MCF 10A (cell line): ENCODE measurements around the gene U2AF2. TPM values are rescaled to one million over a fixed set of nuclear protein-coding genes. Genes with fewer than 3 reads are reported as not detected.

ENCODE experiments used
- BruUV-seq: library from RNA; stranded (reverse); fragments of 400-500 nt; replicated peaks from 2 replicates; lab custom pipeline; 2021; lab: Mats Ljungman, UMichigan
- CTCF ChIA-PET: fragments of 300-600 bp; sonication (Branson Sonifier 250); formaldehyde crosslinking; extraction: SDS; loops from one replicate; lab custom pipeline; 2021; ENCODE audit warnings: antibody characterized with exemption, inconsistent platforms; lab: Yijun Ruan, JAX
- POLR2A ChIA-PET: fragments of 300-600, 350-650 bp; sonication (Branson Sonifier 250); formaldehyde crosslinking; extraction: SDS; loops from one replicate; lab custom pipeline; 2020; ENCODE audit warnings: antibody characterized with exemption, inconsistent platforms; lab: Yijun Ruan, JAX
- DNase-seq: peaks from one replicate; pipeline ENCODE4 v3.0.0-alpha.2; 2018; ENCODE audit not compliant: unreplicated experiment
- H3K27ac Mint-ChIP-seq: one replicate; pipeline ENCODE4 v1.8.0; 2022; ENCODE audit warnings: mild to moderate bottlenecking, low read depth, mixed read lengths; ENCODE audit not compliant: unreplicated experiment
- H3K27me3 Mint-ChIP-seq: one replicate; pipeline ENCODE4 v1.8.0; 2022; ENCODE audit warnings: mixed read lengths; ENCODE audit not compliant: insufficient read depth, unreplicated experiment
- H3K36me3 Mint-ChIP-seq: one replicate; pipeline ENCODE4 v1.8.0; 2022; ENCODE audit warnings: mild to moderate bottlenecking, moderate library complexity, mixed read lengths; ENCODE audit not compliant: insufficient read depth, unreplicated experiment
- H3K4me1 Mint-ChIP-seq: one replicate; pipeline ENCODE4 v1.8.0; 2022; ENCODE audit warnings: mixed read lengths; ENCODE audit not compliant: insufficient read depth, unreplicated experiment
- H3K4me3 Mint-ChIP-seq: one replicate; pipeline ENCODE4 v1.8.0; 2022; ENCODE audit warnings: mild to moderate bottlenecking, moderate library complexity, mixed read lengths; ENCODE audit not compliant: unreplicated experiment
- H3K9me3 Mint-ChIP-seq: one replicate; pipeline ENCODE4 v1.8.0; 2022; ENCODE audit warnings: mixed read lengths; ENCODE audit not compliant: unreplicated experiment
- CTCF ChIP-seq: fragments of 200-600 bp; IDR thresholded peaks from one replicate; pipeline ENCODE4 v1.8.0; 2022; ENCODE audit warnings: antibody characterized with exemption, mild to moderate bottlenecking; ENCODE audit not compliant: unreplicated experiment
- intact Hi-C: fragments of 100-400 bp; cut with micrococcal nuclease; formaldehyde crosslinking; loops from 2 replicates; pipeline ENCODE4 v1.14.1; 2022
- total RNA-seq: library from RNA; stranded (reverse); gene quantifications from 2 replicates; pipeline ENCODE4 v1.2.3, GENCODE V29; 2022

The U2AF2 gene
- total RNA-seq, 1 experiment from 2014 or later: 280 TPM

- CTCF ChIA-PET: interaction anchor here (0.5 to 0.8 kb wide), 3 partner anchors 12 to 986 kb away, joined by 3 to 4 read pairs (median 3); no protein-coding TSS in a partner anchor
- intact Hi-C loops: no loop called here
- H3K27me3 Mint-ChIP-seq: no peaks in the 10 kb centered on the region
These were observed 49.0 kb downstream of the U2AF2 start for GRCh38 chr19:55703790-55704215.

GRCh38 chr19:55704494-55705245 lies 49.8 kb downstream of the U2AF2 start:
- Mint-ChIP-seq H3K27me3 (no peaks in the 10 kb centered on the region), H3K4me1 (no peaks in the 10 kb centered on the region), H3K27ac (no peak overlapping the region), H3K4me3 (no peak overlapping the region), H3K9me3 (no peaks in the 10 kb centered on the region), H3K36me3 (peaks cover 21% of the 10 kb centered on the region)
- intact Hi-C loops: no loop called here
- CTCF ChIA-PET: interaction anchor here (0.6 to 1.3 kb wide), 4 partner anchors 9 to 819 kb away, joined by 3 to 4 read pairs (median 4); no protein-coding TSS in a partner anchor
- BruUV-seq: no TSS peak
- DNase-seq: no peak
- TF ChIP-seq CTCF: peak; percentile 8
- POLR2A ChIA-PET: no interaction called here

More at GRCh38 chr19:55703790-55704215, 49.0 kb downstream of the U2AF2 start:
- no peak overlapping the region for H3K4me3 Mint-ChIP-seq
- DNase-seq: no peak
- no peaks in the 10 kb centered on the region for H3K4me1 Mint-ChIP-seq
- no peaks in the 10 kb centered on the region for H3K9me3 Mint-ChIP-seq
- H3K27ac Mint-ChIP-seq: no peak overlapping the region
- peaks cover 26% of the 10 kb centered on the region for H3K36me3 Mint-ChIP-seq
- POLR2A ChIA-PET: no interaction called here
- TF ChIP-seq CTCF: peak; percentile 62
- BruUV-seq: no TSS peak

GRCh38 chr19:55705972-55706371 lies 51.1 kb downstream of the U2AF2 start:
- peaks cover 12% of the 10 kb centered on the region for H3K36me3 Mint-ChIP-seq
- intact Hi-C loops: no loop called here
- no peaks in the 10 kb centered on the region for H3K9me3 Mint-ChIP-seq
- H3K4me3 Mint-ChIP-seq: no peak overlapping the region
- H3K27ac Mint-ChIP-seq: no peak overlapping the region
- ChIA-PET POLR2A (interaction anchor here (0.6 kb wide), 2 partner anchors 48 to 1734 kb away, joined by 4 to 5 read pairs; no protein-coding TSS in a partner anchor), CTCF (interaction anchor here (0.6 kb wide), 1 partner anchor 1496 kb away, joined by 3 read pairs; no protein-coding TSS in a partner anchor)
- DNase-seq: no peak
- no peaks in the 10 kb centered on the region for H3K27me3 Mint-ChIP-seq
- TF ChIP-seq CTCF: no peak
- BruUV-seq: no TSS peak
- no peaks in the 10 kb centered on the region for H3K4me1 Mint-ChIP-seq

- Mint-ChIP-seq H3K36me3 (no peaks in the 10 kb centered on the region), H3K9me3 (peaks cover 12% of the 10 kb centered on the region), H3K27me3 (no peaks in the 10 kb centered on the region), H3K4me1 (no peaks in the 10 kb centered on the region), H3K4me3 (no peak overlapping the region), H3K27ac (no peak overlapping the region)
- no peak for DNase-seq
- intact Hi-C loops: no loop called here
- ChIA-PET CTCF (no interaction called here), POLR2A (no interaction called here)
- no TSS peak for BruUV-seq
- no peak for TF ChIP-seq CTCF
These were observed 56.9 kb downstream of the U2AF2 start for GRCh38 chr19:55711719-55712118.
